C4-2B (cell line): ENCODE measurements around the gene GRK3.

Experiments
- CTCF ChIP-seq: fragments of 450-650 bp; conservative IDR thresholded peaks from 2 replicates; pipeline ENCODE4 v1.5.1; 2017; ENCODE audit warnings: mild to moderate bottlenecking
- ZFX ChIP-seq: fragments of 450-650 bp; IDR thresholded peaks from 2 replicates; pipeline ENCODE4 v1.6.1; 2017

- TF ChIP-seq CTCF (peak; percentile 66), ZFX (no peak)
Measured at GRCh38 chr22:25702040-25702439, 137.6 kb downstream of the GRK3 start.
